SH-SY5Y (cell line): Measurements from ENCODE around the gene CHRNA3.

Source experiments
- GATA2 ChIP-seq: IDR thresholded peaks from 2 replicates; pipeline ENCODE4 v1.6.1; 2011; ENCODE audit warnings: mild to moderate bottlenecking, low read depth, low read length
- GATA3 ChIP-seq: IDR thresholded peaks from 2 replicates; pipeline ENCODE4 v1.6.1; 2011; ENCODE audit warnings: low read depth, mild to moderate bottlenecking, low read length, moderate library complexity

DNA sequence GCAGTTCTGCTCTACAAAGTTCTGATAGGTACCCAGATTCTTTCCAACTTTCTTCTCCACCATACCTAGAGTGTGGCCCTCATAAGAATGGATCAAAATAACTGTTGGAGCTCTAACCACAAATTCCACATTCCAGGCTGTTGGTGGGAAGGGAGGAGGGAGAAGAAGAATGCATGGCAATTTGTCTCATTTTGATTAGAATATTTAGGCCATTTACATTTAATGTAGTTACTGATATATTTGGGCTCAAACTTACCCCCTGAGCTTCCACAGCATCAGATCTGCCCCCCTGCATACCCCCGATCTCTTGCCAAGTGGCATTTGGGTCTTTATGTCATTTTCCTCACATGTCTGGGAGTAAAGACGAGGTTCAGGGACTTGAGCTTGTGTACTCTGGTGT is 12.6 kb upstream of the CHRNA3 start:
- no peak for TF ChIP-seq GATA2
- TF ChIP-seq GATA3: no peak
